CD4-positive, alpha-beta T cell treated with Interleukin-15 for 4 hours (primary cell): ENCODE data around the gene PGM1.
"Not testable (repeated sequence)": the region's sequence is repeated elsewhere in the genome, so short reads cannot be mapped to it uniquely, and the experiment has no call there.

Experiments used
- DNase-seq: peaks from one replicate; pipeline ENCODE4 v3.0.0-alpha.2; 2020; ENCODE audit warnings: low spot score

The PGM1 gene

DNA sequence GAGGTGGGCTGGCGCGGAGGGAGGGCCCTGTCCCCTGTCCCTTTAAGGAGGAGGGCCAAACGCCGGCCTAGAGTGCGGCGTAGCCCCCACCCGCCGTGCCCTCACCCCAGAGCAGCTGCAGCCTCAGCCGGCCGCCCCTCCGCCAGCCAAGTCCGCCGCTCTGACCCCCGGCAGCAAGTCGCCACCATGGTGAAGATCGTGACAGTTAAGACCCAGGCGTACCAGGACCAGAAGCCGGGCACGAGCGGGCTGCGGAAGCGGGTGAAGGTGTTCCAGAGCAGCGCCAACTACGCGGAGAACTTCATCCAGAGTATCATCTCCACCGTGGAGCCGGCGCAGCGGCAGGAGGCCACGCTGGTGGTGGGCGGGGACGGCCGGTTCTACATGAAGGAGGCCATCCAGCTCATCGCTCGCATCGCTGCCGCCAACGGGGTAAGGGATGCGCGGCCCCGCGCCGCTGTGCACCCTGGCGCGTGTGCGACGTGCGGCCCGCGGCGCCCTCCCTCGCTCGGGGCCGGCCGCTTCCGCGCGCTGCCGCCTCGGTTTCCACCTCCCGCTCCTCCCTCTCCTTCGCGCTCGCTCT is at the start of gene PGM1:
TSS of gene PGM1 (plus strand) at position 109 of the 583 bp plus-strand sequence. CDS start at position 187, 78 bp downstream.
- peak; percentile 73 for DNase-seq

DNA sequence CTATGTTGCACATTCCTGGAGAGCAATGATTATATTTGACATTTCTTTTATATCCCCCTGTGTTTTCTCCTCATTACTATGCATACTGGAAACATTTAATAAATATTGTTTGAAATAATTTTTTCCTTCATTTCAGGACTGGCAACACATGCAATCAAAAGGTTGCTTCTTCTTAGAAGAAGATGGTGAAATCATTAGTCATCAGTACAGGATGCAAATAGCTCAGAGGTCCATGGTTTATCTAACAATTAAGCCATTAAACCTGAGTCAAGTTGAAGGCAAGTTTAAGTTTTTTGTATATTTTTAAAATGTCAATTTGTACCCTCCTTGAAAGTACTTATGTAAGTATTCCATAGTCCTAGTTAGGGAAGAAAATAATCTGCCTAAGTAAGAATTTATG is 47.4 kb upstream of the PGM1 start:
- DNase-seq: no peak

DNA sequence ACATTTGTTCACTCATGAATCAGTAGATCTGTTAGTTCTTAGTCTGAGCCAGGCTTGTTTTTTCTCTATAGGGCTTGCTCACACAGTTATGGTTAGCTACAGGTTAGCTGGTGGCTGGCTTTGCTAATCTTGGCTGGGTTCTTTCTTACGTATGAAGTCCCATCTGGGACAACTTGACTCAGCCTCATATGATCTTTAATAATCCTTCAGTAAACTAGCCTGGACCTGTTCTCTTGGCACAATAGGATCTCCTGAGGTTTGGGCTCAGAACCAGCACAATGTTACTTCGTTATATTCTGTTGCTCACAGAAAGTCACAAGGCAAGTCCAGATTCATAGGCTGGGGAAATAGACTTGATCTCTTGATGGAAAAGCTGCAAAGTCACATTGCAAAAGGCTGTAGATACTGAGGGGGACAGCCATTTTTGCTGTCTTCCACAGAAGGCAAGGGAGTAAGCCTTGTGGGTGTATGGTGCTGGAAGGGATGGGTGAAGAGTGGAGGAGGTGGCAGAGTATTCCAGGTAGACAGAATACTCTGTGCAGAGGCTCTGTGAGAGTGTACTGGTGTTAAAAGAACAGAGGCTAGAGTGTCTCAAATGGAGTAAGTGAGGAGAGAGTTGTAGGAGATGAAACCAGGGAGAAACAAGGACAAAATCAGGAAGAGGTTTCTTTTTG is 45.5 kb upstream of the PGM1 start:
- no peak for DNase-seq

DNA sequence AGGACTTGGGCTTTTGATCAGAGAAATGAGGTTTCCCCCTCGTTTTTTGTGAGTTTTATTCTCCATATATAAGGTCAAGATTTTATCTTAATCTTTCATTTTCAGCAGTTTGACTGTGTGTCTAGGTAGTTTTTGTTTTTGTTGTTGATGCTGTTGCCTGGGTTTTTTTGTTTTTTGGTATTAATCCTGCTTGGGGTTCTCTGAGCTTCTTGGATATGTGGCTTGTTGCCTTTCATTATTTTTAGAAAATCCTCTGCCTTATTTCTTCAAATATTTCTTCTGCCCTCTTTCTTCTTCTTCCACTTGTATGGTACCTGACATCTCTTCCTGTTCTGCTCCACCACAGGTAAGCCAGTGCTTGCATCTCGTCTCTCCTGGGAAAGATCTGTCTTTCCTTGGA is 44.9 kb upstream of the PGM1 start:
- no peak for DNase-seq

DNA sequence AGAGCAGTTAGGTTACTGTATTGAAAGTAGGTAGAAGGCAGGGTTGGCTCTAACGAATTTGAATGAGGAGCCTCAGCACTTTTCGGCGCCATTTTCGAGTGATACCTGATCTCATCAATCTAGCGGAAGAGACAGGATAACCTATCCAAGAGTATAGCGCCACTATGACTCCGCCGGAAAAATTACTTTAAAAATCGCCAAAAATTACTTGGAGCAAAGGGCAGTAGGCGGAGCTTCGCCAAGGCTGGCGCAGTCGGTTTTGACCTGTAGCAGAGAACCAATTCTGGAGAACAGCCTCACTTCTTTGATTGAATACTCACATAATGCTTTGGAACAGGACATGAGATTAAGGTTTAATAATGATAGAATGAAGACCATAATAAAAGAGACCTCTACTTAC is 44.3 kb upstream of the PGM1 start:
- no peak for DNase-seq

DNA sequence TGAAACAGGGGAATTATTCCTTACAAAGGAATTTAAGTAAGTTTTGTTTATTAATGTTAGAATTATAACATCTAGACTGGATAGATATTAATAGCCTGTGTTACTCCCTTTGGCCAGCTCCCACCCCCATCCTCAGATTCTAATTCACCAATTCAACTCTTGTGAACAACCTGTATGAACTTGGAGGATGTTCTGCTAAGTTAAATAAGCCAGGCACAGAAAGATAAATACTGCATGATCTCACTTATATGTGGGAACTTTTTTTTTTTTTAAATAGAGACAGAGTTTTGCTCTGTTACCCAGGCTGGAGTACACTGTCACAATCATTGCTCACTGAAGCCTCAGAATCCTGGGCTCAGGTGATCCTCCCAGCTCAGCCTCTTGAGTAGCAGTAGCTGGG is 37.7 kb upstream of the PGM1 start:
- DNase-seq: no peak

DNA sequence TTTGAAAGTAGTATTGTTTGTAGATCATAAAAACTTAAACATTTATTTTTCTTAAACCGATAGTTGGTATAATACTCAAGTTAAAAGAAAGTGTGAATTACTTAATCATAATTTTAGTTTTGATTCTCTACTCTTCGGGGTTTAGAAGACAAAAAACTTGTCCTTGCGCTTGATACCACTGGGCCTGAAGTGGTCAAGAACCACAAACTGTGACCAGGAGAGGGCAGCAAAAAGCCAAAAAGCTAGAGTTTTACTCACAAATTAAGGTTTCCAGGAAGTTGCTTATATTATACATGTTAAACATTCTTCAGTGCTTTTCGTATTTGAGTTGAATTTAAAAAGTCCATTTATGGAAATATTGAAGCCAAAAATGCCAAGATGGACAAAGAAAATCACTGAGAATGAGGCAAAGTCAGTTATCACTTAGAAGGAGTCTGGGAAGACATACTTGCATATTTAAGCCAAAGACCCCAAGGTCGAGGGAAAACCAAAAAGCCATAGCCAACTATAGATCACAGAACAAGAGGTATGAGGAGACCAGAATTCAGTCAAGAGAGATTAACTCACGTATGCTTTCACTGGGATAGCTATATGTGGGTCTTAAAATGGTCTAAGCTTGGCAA is 35.7 kb upstream of the PGM1 start:
- peak; percentile 22 for DNase-seq

GRCh38 chr1:63559357-63559756 is 33.9 kb upstream of the PGM1 start:
- no peak for DNase-seq

GRCh38 chr1:63563745-63564144 is 29.5 kb upstream of the PGM1 start:
- DNase-seq: no peak

- DNase-seq: no peak
Measured at GRCh38 chr1:63569068-63569467, 24.1 kb upstream of the PGM1 start.

DNA sequence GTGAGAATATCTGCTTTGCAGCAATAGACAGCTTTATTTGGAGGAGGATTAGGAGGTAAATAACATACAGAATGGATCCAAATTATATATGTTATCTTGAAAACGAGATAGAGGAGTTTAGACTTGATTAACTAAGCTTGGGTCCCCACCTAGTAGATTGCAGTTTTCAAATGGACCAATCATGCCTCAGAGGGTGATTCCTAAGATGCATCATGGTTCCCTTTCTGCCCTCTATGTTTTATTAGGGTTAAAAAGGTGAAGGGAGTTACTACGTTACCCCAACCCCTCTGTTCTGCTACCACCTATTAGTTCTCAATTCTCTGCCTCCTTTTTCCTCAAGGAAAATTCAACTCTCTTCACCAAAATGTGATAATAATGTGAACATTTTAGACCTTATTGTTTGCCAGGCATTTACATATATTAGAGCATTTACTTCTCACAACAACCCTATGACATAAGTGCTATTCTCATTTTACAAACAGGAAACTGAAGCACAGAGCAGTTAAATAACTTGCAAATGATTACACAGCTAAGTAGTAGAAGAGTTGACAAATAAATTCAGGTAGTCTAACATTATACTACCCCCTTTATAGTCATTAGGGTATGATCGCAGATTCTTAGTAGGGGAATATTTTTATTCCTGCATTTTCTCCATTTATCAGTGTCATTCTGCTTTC is 23.4 kb upstream of the PGM1 start:
- no peak for DNase-seq

GRCh38 chr1:63572686-63573085 is 20.5 kb upstream of the PGM1 start:
- DNase-seq: not testable (repeated sequence)

- not testable (repeated sequence) for DNase-seq
Measured at GRCh38 chr1:63574203-63574796, 18.9 kb upstream of the PGM1 start.

DNA sequence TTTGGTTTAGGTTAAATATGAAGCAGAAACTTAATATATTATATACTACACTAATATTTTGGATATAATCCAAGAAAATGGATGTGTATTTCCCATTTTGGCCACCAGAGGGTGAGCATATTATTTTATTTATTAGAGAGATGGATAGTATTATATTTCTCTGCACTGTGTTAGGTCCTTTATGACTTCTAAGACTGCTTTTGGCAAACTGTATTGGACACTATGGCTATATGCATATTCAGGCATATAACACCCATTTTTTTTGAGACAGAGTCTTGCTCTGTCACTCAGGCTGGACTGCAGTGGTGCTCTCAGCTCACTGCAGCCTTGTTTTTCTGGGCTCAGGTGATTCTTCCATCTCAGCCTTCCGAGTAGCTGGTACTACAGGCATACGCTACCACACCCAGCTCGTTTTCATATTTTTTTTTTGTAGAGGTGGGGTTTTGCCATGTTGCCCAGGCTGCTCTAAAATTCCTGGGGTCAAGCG is 17.8 kb upstream of the PGM1 start:
- DNase-seq: peak; percentile 57

- DNase-seq: not testable (repeated sequence)
Measured at GRCh38 chr1:63586326-63586725, 6.9 kb upstream of the PGM1 start.

GRCh38 chr1:63590166-63590560 is 3.0 kb upstream of the PGM1 start:
- no peak for DNase-seq

GRCh38 chr1:63592536-63593302 is 492 bp upstream of the PGM1 start:
- DNase-seq: no peak

DNA sequence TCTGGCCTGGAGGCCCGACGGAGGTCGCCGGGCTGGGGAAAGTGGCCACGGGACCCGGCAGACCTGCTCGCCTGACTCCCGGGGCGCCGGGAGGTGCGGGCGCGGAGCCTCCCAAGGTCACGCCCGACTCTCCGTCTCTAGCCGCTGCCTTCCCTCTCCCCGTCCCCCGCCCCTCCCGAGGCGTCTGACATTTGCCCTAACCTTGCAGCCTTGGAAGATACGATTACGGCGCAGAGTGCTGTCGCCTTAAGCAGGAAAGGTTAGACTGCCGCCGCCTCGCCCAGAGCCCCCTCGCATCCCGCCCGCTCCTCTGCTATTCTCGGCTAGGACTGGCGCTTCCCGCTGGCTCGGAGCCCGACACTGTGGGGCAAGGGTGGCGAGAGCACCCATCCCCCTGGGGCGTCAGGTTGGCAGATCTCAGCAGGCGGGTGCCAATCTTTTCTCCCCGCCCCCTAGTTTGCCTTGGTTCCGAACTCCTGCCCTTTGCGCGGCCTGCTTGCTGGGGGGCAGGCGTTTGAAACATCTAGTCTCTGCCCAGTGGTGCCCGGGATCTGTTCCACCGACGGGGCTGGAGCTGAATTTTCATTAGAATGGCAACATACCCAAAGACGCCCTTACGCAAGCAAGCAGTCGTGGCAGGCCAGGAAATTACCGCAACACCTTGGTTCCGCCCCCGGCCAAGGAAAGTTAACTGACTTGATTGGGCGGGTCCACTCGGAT is 835 bp downstream of the PGM1 start:
- peak; percentile 68 for DNase-seq

DNA sequence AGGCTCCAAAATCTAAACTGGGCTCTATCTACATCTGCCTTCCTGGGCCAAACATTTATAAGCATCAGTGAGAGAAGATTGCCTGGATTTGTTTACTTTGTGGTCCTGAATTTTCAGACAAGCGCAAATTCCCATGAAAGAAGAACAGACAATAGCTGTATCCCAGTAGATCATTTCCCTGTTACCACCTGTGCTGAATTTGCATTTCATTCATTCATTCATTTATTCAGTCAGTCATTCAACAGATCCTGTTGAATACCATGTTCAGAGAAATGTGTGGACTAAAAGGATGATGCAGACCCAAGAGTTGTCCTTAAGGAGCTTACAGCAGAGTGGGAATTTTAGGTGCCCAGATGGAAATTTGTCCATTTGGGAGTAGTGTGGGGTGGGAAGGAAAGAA is 2.2 kb downstream of the PGM1 start:
- no peak for DNase-seq

DNA sequence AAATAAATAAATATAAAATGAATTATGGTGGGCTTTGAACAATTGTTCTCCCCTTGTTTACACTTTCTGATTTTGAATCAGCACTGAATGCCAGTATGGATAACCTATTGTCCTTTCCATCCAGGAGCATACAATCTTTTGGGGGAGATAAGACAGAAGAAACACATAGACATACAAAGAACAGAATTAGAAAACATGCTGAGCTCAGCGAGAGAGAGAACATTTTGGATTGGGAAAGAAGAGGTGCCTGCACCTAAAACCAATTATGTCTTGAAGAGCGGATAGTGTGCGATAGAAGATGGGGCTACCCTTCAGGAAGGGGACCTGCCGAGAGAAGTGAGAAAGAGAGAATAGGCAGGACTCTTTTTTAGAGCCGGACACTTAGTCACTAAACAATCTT is 6.6 kb downstream of the PGM1 start:
- no peak for DNase-seq

GRCh38 chr1:63600248-63600647 is 7.0 kb downstream of the PGM1 start:
- no peak for DNase-seq
